ENCODE results near the gene ABCA8.

ABCA8 gene

DNA sequence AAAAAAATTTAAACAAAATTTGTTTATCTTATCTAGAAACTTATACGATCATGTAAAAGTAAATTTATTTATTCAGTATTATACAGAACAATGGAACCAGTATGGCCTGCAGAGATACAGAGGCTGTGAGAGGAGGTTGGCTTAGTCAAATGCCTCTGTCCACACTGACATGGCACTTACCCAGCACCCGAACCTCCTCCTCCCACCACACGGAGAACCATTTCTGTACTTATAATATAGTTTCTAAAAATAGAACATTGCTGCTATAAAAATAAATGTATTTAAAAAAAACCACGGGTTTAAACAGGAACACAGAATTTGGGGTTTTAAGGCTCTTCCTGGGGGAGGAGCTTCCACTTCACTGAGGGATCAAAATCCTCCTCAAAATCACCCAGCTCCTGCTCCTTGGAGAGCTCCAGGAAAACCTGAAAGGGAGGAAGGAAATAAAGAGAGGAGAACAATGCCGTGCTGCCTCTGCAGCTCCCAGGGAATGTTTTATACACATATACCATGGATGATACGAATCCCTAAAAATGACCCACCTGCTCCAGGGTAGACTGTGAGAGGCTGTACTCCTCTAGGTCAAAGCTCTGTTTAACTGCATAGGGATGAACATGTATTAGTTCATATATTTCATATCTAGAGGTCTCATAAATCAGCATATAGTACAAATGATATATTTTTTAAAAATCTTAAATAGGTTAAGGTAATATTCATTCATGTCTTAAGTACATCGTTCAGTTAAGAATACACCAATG, 87.3 kb downstream of the ABCA8 start:
- DNase-seq (ENCODE audit: low read depth in 2 of 2) = no peak

DNA sequence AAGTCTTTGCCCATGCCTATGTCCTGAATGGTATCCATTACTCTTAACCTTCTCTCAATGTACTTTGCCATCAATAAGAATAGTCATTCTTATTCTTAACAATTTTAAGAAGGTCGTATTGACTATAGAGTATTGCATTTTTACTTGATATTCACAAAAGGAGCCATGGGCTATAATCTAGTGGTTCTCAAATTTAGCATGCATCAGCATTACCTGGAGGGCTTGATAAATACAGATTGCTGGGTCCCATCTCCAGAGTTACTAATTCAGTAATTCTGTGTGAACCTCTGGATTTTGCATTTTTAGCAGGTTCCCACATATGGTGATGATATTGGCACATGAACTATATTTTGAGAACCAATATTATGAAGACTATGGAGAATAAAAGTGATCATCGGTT, 89.6 kb downstream of the ABCA8 start:
- DNase-seq (ENCODE audit: low read depth in 2 of 2) = no peak

DNA sequence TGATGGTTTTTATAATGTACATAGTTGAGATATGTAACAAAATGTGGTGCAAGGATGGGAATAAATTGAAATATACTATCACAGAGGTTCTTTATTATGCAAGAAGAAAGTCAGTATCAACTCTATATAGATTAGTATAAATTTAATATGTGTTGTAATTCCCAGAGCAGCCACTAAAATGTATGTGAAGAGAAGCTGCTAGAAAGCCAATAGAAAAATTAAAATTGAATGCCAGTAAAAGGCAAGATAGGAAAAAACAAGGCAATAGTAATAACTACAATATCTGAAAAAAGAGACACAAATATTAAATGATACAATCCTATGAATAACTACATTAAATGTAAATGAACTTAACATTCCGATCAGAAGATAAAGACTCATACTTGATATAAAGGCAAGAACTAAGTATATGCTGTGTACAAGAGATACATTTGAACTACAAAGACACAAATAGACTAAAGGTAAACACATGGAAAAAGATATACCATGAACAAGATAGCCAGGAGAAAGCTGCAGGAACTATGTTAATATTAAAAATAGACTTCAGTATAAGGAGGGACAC, 92.0 kb downstream of the ABCA8 start:
- DNase-seq (ENCODE audit: low read depth in 2 of 2) = no peak

DNA sequence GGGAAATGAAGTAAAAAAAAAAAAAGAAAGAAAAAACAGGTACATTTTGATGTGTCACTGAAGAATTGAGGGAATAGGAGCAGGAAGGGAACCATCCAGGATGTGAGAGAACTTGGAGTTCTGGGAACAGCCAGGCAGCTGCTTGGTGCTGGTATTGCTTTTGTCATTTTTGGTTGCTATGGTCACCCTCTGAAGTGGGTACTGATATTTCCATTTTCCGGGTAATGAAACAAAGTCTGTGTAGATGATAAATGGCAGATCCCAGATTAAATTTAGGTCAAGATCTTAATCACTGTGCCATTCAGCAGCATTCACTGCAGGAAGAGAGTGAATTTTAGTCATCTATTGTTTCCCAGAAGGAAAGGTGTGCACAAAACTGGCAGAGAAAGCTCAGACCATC, 93.6 kb downstream of the ABCA8 start:
- DNase-seq (ENCODE audit: low read depth in 2 of 2) = no peak

DNA sequence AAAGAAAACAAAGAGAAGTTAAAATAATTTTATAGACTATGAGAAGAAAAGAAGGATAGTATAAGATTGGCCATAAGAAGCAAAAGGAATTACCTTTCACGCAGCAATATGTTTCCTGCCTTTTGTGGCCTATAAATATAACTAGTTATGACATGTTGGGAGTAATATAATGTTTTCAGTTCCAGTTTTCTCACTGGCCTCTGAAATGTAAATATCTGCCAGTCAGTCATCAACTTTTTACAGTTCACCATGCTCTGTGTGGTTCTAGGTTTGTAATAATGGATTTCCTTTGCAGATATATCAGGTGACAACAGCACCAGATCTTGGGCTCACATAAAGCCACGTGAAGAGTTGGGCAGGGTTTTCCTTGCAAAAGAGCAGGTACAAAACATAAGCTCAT, 94.3 kb downstream of the ABCA8 start:
- no peak for DNase-seq (ENCODE audit: low read depth in 2 of 2)

DNA sequence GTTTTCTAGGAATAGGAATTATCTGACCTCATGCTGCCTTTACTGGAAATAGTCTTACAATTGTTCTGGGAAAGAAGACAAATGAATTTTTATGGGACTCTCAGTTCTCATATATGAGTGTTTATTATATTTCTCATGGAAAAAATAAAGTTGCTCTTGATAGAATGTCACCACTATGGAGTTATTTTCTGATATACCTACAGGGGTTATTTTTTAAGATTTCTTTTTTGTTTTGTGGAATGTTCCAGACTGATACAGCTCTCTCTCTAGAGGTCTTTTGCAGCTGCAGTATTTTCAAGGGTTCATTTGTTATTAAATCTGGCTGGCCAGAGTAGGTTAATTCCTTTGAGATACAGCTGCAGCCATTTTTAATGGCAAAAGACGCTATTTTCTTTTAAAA, 100.7 kb downstream of the ABCA8 start:
- no peak for DNase-seq (ENCODE audit: low read depth in 2 of 2)

DNA sequence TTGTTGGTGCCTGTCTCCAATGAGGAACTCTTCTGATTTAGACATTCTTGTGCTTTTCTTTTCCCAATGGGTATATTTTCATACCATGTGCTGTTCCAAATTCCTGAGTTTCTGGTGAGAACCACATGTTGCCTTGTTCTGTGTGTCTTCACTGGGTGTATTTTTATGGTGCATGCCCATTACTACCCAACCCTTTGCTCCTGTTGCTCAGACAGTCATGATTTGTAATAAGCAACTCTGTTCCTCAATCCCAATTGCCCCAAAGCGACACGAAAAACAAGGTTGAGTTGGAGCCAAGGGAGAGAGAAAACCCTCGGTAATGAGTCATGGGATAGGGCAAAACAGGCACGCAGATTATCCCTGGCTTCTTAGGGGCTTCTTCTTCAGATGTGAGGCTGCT, 101.8 kb downstream of the ABCA8 start:
- DNase-seq (ENCODE audit: low read depth in 2 of 2) = no peak

DNA sequence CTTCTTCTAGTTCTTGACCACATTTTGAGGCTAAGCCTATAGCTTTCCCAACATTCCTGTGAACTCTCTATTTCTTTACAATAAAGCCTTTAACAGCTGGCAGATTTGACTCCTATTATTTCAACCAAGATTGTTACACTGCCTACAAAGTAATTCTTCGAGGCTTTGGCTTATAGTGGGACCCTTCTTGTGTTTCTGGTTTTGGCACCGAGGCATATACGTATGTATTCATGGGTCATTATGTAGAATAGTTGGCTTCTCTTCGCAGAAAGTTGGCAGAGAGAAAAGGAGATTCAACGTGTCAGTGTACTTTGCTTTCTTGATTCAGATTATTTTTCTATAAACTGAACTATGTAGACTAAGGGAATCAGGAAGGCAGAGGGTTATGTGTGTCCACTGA, 102.2 kb downstream of the ABCA8 start:
- no peak for DNase-seq (ENCODE audit: low read depth in 2 of 2)

DNA sequence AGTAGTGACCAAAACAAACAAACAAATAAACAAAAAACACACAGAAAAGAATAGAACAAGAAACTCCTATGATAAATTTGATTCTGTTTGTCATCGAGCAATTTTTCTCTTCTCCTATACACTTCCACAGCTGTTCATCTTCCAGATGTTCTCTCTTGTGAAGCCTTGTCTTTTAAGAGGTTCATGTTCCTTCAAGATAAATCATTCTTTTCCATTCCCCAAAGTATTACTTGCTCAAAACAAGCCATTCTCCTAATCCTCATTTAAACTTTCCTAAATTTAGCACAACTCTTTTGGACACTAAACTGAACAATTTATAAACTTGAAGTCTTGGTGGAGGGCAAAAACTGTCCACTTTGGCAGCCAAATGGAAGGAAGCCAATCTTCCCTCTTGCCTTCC, 103.3 kb downstream of the ABCA8 start:
- DNase-seq (ENCODE audit: low read depth in 2 of 2) = no peak

DNA sequence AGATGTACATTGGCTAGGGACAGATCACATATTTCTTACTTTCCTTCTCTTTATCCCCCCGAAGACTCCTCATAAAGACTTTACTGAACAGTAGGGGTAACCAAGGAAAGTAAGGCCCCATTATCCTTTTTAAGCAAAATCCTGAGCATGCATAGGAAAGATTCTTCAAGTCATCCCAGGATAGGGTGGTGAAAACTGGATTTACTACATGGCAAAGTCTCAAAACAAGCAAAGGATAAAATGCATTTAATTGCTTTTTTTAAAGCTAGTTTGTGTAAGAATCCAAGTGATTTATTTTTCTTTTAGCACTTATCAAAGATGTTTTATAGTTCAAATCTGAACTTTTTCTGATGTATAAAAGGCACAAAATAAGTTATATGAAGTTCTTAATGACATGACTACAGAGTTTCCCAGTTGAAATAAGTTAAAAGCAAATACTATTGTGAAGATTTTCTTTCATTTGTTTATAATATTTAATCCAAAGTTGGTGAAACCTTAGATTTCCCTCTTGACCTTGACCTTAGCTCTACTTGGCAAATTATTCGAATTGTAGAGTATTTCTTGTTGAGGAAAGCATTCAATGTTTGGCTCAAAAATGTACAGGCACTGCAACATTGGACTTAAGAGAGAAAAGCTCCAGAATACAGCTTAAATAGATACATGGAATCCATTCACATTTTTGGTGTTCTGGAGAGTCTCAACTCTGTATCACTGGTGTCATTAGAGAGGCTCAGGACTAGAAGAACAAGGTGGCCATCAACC, 104.3 kb downstream of the ABCA8 start:
- no peak for DNase-seq (ENCODE audit: low read depth in 2 of 2)

DNA sequence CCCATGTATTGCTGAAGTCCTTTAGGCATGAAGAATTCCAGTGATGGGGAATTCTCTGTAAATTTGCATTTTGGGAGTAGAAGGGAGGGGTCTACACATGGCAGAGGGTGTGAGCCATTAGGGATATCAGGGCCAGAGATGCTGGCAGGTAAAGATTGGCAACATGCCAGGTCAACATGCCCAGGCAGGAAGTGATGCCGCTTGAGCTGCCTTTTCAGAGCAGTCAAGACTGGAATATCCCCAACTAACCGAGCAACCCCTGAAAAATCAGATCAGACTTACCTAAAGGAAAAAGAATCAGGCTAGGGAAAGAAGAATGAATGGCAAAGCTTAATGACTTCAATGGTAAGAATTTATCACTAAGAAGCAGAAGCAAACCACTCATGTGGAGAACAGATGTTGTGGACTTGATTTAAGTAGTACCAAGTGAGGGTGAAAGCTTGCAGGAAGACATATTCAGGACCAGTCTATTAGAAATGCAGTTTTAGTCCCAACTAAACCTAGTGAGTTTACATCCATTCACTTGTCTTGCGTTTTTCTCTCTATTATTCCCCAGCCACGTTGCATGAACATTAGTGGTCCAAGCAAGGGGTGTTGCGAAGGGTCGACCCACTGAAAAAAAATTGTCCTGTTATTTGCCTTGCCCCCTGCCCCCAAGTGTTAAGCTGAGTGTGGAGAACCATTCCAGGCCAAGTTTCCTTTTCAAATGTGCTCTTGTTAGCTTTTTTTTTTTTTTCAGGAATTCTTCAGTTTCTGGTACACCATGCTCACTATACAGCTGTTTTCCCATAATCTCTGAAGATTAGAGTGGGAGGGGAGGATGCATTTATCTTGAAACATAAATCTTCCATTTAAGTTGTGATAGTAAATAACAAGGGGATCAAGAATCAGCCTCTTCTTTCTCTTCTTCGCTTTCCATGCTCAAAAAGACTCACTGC, 105.2 kb downstream of the ABCA8 start:
- DNase-seq (ENCODE audit: low read depth in 2 of 2) = no peak

DNA sequence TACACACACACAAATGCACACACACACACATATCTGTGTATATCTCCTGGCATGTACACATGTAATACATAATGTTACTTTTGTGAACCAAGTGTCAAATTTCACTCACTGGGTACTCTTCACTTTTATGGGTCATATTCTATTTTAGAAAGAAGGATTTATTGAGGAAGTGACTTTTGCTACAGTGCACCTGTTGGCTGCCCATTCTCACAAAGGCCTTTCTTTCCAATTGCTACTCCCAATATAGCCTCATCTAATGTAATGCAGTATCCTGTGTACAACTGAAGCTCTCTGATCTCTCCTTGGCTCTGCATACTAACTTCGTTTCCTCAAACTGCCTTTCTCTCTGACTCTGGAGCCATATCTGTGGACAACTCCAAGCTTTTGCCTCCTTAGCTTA, 107.5 kb downstream of the ABCA8 start:
- DNase-seq (ENCODE audit: low read depth in 2 of 2) = no peak

DNA sequence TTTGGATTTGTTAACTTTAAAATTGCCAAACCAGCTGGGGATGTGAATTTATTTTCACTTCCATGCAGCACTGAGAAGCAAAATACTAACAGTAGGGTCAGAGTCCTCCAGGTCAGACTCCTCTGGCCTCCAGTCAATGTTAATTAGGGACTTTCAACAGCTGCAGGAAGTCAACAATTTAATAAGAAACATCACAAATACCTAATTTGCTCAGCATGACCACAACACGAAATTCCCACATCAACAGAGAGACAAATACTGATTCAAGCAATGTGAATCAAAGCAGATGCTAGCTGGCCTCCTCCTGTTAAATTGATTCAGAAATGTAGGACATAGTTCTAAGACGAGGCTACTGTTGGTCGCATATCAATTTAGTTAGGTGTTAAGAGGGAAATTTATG, 111.7 kb downstream of the ABCA8 start:
- no peak for DNase-seq (ENCODE audit: low read depth in 2 of 2)

DNA sequence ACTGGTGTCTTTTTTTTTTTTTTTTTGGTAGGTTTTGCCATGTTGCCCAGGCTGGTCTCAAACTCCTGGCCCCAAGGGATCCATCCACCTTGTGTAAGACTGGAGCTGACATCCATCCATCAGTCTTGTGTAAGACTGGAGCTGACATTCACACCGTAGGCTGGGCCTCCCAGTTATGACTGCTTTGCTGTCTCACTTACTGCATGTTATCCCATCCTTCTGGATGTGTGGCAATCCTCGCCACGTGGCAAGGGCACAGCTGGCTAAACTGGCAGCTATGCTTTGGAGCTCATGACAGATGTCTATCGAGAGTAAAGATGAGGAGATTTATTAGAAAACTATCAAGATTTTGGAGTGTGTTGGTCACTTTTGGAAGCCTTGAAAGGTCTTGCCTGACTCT, 115.1 kb downstream of the ABCA8 start:
- no peak for DNase-seq (ENCODE audit: low read depth in 2 of 2)

DNA sequence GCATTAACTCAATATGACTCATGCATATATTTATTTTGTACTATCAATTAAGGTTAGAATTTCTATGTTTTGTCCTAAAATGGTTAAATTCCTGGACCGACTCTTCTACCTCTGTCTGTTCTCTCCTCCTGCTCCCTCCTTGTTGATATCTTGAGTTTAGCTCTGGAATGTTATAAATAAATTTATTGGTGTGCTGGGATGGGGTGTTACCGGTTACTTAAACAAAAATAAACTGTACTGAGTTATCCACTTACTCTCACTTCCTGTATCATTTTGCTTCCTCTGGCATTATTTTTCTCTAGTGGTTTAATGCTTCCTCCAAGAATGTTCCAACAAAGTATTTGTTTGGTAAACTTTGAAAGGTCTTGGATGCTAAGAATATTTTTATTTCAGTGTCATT, 120.1 kb downstream of the ABCA8 start:
- no peak for DNase-seq (ENCODE audit: low read depth in 2 of 2)

DNA sequence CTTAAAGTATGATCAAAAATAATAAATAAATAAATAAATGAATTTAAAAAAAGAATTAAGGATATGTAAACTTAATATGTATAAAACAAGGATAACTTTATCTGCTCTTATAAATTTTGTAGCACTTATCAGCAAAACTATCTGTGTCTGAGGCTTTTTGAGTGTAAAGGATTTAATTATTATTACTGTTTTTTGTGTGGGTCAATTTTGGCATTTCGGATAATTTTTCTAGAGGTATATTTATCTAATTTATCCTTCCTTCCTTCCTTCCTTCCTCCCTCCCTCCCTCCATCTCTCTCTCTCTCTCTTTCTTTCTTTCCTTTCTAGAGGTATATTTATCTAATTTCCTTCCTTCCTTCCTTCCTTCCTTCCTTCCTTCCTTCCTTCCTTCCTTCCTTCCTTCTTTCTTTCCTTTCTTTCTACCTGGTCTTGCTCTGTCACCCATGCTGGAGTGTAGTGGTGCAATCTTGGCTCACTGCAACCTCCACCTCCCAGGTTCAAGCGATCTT, 120.8 kb downstream of the ABCA8 start:
- no peak for DNase-seq (ENCODE audit: low read depth in 2 of 2)

DNA sequence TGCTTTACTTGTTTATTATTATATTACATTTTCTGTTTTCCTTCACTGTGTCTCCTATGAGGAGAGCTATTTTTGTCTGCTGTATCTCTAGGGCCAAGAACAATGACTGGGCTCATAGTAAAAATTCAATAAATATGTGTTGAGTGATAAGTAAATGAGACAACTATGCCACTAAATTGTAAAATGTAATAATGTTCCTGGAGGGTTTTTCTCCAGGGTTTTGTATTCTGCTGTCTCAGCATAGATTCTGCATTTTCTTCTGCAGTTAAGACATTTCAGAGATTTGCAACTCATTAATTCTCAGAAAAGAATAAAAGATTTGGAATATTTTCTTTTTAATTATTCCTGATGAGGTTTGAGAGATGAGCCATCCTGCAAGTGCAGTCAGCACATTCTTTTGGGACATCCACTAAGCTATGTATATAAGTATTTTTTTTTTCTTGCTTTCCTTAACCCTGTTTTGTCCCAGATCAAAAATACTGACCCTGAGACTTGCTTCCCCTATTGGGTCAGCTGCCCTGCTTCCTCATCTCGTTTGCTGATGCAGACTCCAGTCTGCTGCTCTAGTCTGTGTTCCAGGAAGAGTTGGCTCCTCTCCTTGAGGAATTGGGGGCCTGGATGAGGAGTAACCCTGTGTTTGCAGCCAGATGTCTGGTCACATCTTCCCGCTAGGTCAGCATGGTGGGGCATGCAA, 122.9 kb downstream of the ABCA8 start:
- no peak for DNase-seq (ENCODE audit: low read depth in 2 of 2)

DNA sequence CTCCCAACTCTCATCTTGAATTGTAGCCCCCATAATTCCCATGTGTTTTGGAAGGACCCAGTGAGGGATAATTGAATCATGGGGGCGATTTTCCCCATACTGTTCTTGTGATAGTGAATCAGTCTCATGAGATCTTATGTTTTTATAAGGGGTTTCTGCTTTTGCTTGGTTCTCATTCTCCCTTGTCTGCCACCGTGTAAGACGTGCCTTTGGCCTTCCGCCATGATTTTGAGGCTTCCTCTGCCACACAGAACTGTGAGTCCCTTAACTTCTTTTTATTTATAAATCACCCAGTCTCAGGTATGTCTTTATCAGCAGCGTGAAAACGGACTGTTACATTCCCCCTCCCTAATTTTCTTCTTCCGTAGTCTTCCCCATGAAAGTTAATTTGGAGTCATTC, 124.0 kb downstream of the ABCA8 start:
- no peak for DNase-seq (ENCODE audit: low read depth in 2 of 2)

DNA sequence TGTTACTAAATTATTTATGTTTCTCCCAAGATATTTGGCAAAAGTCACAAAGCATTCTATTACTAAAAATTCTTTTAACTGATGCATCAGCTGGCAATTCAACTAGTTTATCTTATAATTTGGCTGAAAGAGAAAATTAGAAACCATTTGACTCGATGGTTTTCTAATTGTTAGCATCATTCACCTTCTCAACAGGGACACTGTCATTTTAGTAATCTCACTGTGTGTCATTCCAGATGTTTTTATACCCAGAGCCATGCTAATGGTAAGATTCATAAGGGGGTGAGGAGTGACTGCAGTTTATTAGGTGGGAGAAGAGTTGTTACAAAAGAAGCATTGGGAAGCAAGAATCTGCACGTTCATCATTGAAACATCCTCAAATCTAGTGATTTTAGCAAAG, 124.9 kb downstream of the ABCA8 start:
- DNase-seq (ENCODE audit: low read depth in 2 of 2) = no peak

DNA sequence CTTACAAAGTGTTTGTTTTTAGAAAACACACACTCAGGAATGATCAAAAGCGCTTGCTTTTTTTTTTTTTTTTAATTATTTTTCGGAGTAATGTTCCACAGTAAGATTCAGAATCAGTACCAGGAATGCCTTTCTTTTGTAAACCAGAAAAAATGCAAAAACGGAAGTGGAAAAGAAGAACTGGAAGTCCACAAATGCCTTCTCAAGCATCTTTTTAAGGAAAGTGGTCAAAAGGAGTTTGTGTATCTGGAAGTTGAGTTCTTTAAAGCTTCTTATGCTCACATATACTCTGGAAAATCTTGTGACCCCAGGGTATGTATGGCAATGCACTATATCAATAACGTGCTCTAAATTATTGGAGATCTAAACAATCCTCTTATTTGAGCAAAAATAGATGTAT, 126.0 kb downstream of the ABCA8 start:
- no peak for DNase-seq (ENCODE audit: low read depth in 2 of 2)

DNA sequence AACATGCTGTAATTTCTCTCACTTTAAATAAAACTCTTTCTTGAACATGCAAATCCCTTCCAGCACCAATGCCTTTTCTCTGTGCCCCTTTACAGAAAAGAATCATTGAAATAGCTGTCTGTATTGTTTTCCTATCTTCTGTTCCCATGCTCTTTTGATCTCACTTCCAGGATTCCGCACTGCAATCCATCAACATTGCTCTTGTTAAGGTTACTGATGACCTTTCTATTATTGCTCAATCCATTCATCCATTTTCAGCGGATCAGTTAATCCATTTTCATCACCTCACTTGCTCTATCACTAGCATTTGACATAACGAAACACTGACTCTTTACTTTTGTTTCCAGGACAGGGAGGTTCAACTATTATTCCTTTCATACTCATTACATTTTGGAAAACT, 130.5 kb downstream of the ABCA8 start:
- DNase-seq (ENCODE audit: low read depth in 2 of 2) = no peak

Measured in stimulated activated CD8-positive, alpha-beta memory T cell treated with anti-CD3 and anti-CD28 coated beads, Interleukin-15, amount 100 ng/mL, for 48 hours (primary cell).